ENCODE data around the gene TTN.

- TF ChIP-seq CTCF (IDR thresholded peaks at IDR 0.05 in 2 of 3, conservative IDR thresholded peaks at IDR 0.05 in 1 of 3; ENCODE audit: borderline replicate concordance in 1 of 3, insufficient read depth in 1 of 3, low read depth in 2 of 3, low read length in 2 of 3) (no peak), YY1 (IDR thresholded peaks at IDR 0.05; ENCODE audit: extremely low read depth, insufficient replicate concordance, low read depth, low read length) (no peak), REST (IDR thresholded peaks at IDR 0.05; ENCODE audit: low read depth) (no peak), EZH2phosphoT487 (IDR thresholded peaks at IDR 0.05; ENCODE audit: borderline replicate concordance) (no peak), POLR2AphosphoS5 (IDR thresholded peaks at IDR 0.05; ENCODE audit: low read depth, low read length) (no peak), TCF7L2 (IDR thresholded peaks at IDR 0.05; ENCODE audit: borderline replicate concordance, extremely low read depth, insufficient read depth, insufficient read length) (no peak), RAD21 (IDR thresholded peaks at IDR 0.05; ENCODE audit: low read depth) (no peak), SIN3A (IDR thresholded peaks at IDR 0.05; ENCODE audit: low read depth) (no peak), FOSL1 (IDR thresholded peaks at IDR 0.05; ENCODE audit: low read depth) (no peak), EZH2 (IDR thresholded peaks at IDR 0.05) (no peak), ELF1 (IDR thresholded peaks at IDR 0.05; ENCODE audit: borderline replicate concordance, low read depth) (no peak)
These were observed 20.1 kb downstream of the TTN start for GRCh38 chr2:178787155-178787554.

All from HCT116 (cell line).